Stomach (tissue), 4 donors: ENCODE data around the gene EGR2.

Source experiments
- EP300 ChIP-seq: sonication (generic); formaldehyde crosslinking; IDR thresholded peaks from one replicate; pipeline ENCODE4 v1.6.1; 2017; ENCODE audit warnings: antibody characterized with exemption
- POLR2A ChIP-seq, 4 donors: fragments of 450-650 bp; IDR thresholded peaks; one replicate each; pipeline ENCODE4 v1.6.1; 2016; ENCODE audit warnings: antibody characterized with exemption in 4 of 4, control low read depth in 2 of 4, mild to moderate bottlenecking in 1 of 4, moderate library complexity in 1 of 4
- TF ChIP-seq, protein P1 (sequence below), 7 experiments: fragments of 450-650 bp in 4 of 7; fragments of 200-600 bp in 3 of 7; sonication (generic) in 3 of 7; IDR thresholded peaks; one replicate each; pipeline ENCODE4 v1.5.1; 2016 to 2019; ENCODE audit warnings: antibody characterized with exemption in 7 of 7, control low read depth in 2 of 7, mild to moderate bottlenecking in 1 of 7

GRCh38 chr10:62826273-62826672, 10.1 kb upstream of the EGR2 start:
- no peak for TF ChIP-seq EP300
- no peak for TF ChIP-seq POLR2A (IDR thresholded peaks at IDR 0.05)
- TF ChIP-seq, protein P1, sequence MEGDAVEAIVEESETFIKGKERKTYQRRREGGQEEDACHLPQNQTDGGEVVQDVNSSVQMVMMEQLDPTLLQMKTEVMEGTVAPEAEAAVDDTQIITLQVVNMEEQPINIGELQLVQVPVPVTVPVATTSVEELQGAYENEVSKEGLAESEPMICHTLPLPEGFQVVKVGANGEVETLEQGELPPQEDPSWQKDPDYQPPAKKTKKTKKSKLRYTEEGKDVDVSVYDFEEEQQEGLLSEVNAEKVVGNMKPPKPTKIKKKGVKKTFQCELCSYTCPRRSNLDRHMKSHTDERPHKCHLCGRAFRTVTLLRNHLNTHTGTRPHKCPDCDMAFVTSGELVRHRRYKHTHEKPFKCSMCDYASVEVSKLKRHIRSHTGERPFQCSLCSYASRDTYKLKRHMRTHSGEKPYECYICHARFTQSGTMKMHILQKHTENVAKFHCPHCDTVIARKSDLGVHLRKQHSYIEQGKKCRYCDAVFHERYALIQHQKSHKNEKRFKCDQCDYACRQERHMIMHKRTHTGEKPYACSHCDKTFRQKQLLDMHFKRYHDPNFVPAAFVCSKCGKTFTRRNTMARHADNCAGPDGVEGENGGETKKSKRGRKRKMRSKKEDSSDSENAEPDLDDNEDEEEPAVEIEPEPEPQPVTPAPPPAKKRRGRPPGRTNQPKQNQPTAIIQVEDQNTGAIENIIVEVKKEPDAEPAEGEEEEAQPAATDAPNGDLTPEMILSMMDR (IDR thresholded peaks at IDR 0.05) = no peak
